GM13977 (cell line): ENCODE measurements around the gene IGIP.

Source experiments
- DNase-seq: peaks from one replicate; pipeline ENCODE4 v3.0.0; 2012; ENCODE audit warnings: low spot score
- CTCF ChIP-seq: IDR thresholded peaks from 2 replicates; pipeline ENCODE4 v1.5.1; 2012; ENCODE audit warnings: mild to moderate bottlenecking, control low read depth; ENCODE audit not compliant: insufficient read depth; ENCODE audit errors: extremely low read depth, missing control alignments
- in situ Hi-C: fragments of 300-500 bp; cut with MboI; formaldehyde crosslinking; loops from one replicate; pipeline ENCODE4 v1.12.0; 2022; ENCODE audit warnings: low sequenced_read_pairs, low pct_unique_long_range_greater_than_20kb, mixed read lengths, inconsistent platforms; ENCODE audit not compliant: unreplicated experiment

The IGIP gene

GRCh38 chr5:140090251-140090650 lies 35.5 kb upstream of the IGIP start:
- TF ChIP-seq CTCF: no peak
- in situ Hi-C loops: no loop called here

GRCh38 chr5:140093179-140093578 lies 32.6 kb upstream of the IGIP start:
- no peak for DNase-seq
- in situ Hi-C loops: no loop called here
- TF ChIP-seq CTCF: no peak

More at GRCh38 chr5:140090251-140090650, 35.5 kb upstream of the IGIP start:
- DNase-seq: no peak

GRCh38 chr5:140093866-140094265 lies 31.9 kb upstream of the IGIP start:
- no peak for TF ChIP-seq CTCF
- DNase-seq: no peak
- in situ Hi-C loops: no loop called here

- TF ChIP-seq CTCF: no peak
- no peak for DNase-seq
- in situ Hi-C loops: no loop called here
These were observed 30.8 kb upstream of the IGIP start for GRCh38 chr5:140094889-140095288.

- in situ Hi-C loops: no loop called here
These were observed 24.6 kb upstream of the IGIP start for GRCh38 chr5:140101179-140101578.

GRCh38 chr5:140103154-140103553 lies 22.6 kb upstream of the IGIP start:
- DNase-seq: no peak
- in situ Hi-C loops: no loop called here

More at GRCh38 chr5:140101179-140101578, 24.6 kb upstream of the IGIP start:
- DNase-seq: no peak
- no peak for TF ChIP-seq CTCF

More at GRCh38 chr5:140103154-140103553, 22.6 kb upstream of the IGIP start:
- TF ChIP-seq CTCF: no peak
